Fibroblast of the conjunctiva (primary cell): ENCODE data around the gene CCL22.
"Not testable (repeated sequence)": the region's sequence is repeated elsewhere in the genome, so short reads cannot be mapped to it uniquely, and the experiment has no call there.

Experiments
- DNase-seq: peaks from one replicate; pipeline ENCODE4 v3.0.0-alpha.2; 2010; ENCODE audit warnings: low read depth

CCL22 gene

GRCh38 chr16:57394444-57394843, 35.9 kb downstream of the CCL22 start:
- no peak for DNase-seq

DNA sequence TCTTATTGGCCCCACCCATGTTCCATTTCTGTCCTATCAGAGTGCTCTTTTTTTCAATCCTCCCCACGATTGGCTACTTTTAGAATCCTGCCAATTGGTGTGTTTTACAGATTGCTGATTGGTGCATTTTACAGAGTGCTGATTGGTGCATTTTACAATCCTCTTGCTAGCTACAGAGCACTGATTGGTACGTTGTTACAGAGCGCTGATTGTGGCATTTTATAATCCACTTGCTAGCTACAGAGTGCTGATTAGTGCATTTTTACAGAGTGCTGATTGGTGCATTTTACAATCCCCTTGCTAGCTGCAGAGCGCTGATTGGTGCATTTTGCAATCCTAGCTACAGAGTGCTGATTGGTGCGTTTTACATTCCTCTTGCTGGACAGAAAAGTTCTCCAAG, 36.4 kb downstream of the CCL22 start:
- no peak for DNase-seq

DNA sequence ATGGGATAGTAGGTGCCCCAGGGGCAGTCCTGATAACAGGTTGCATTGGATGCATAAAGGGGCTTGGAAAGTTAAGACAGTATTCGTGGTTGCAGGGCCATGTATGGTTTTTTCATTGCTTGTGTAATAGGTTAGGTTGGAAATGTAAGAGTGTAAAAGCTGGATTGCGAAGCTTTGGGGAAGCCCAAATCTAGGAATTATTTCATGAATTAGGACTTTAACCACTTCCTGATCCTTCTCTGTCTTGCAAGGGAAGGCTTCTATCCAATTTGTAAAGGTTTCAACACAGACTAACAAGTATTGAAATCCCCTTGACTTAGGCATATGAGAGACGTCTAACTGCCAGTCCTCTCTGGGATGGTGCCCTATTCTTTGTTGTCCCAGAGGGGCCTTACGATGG, 38.2 kb downstream of the CCL22 start:
- no peak for DNase-seq

DNA sequence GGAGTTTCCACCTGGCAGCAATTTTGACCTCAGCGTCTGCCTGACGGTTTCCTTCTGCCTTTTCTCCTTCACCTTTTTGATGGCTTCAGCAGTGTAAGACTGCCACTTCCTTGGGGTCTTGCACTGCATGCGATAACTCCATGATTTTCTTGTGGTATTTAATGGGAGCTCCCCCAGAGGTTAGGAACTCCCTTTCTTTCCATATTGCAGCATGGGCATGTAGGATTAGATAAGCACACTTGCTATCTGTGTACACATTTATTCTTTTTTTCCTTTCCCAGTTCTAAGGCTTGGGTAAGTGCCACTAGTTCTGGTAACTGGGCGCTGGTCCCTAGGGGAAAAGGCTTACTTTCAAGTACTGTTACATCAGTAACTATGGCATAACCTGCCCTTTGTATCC, 38.9 kb downstream of the CCL22 start:
- DNase-seq: not testable (repeated sequence)

GRCh38 chr16:57401943-57402640, 43.5 kb downstream of the CCL22 start:
- DNase-seq: no peak

DNA sequence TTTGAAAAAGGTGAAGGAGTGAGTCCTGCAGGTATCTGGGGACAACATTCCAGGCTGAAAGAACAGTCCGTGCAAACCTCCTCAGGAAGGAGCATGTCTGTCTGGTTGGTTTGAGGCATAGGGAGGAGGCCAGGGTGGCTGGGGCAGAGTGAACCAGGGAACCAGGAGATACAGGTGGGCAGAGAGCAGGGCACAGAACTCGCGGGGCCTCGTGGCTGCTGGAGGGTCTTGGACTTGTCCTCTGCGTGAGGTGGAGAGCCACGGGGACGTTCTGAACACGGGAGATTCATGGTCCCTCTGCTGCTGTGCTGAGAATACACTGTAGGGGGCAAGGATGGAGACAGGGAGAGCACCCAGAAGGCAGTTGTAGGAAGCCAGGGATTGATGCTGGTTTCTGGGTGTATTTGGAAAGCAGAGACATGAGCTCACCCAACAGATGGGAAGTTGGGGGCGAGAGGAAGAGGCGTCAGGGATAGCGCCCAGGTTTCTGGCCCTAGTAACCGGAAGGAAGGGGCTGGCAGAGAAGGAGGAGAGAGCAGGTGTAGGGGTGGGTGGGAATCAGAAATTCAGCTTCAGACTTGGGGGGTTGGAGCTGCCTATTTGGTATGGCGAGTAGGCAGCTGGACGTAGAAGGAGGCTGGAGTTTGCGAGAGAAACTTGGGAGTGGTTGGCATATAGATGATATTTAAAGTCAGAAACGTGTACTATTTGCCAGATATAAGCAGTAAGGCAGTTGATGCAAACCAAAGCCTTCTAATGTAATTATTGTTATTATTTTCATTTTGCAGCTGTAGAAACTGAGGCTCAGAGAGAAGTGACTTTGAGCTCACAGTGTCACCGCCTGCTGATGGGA, 45.6 kb downstream of the CCL22 start, which contains the start of gene CCL17:
CCL17 (plus strand) TSS at position 803 of the 853 bp plus-strand sequence. CDS start 9,166 bp downstream, outside the sequence.
- no peak for DNase-seq

DNA sequence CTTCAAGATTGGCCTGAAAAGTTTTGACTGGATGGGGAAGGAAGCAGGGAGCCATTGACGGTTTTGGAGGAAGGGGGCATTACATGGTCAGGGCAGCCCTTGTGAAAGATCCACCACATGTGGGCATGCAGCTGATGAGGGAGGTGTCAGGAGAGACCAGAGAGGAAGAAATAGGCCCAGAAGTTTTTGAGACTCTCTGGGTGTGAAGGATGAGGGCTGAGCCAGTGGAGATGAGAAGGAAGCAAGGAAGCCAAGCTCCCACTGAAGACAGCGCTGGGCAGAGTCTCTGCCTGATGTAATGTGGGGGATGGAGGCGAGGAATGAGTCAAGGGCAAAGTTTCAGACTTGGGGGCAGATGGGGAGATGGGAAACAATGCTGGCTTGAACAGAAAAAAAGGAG, 46.5 kb downstream of the CCL22 start:
- no peak for DNase-seq

GRCh38 chr16:57406881-57407280, 48.3 kb downstream of the CCL22 start:
- no peak for DNase-seq

GRCh38 chr16:57407521-57408353, 49.2 kb downstream of the CCL22 start:
- no peak for DNase-seq

DNA sequence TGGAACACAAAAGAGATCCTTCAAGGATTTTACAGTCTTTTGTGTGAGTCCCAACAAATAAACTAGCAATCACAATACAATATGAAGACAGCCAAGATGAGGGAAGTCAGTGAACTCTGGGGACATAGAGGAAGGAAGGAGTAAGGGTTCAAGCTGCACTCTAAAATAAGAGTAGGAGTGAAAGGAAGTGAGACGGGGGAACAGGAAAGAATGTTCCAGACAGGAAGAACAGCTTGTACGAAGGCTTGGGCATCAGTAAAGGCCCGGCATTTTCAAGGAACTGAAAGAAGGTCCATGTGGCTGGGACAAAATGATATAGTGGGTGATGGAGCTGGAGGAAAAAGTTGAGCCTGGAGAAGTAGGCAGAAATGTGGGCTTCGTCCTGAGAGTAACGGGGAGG, 50.5 kb downstream of the CCL22 start:
- DNase-seq: no peak

GRCh38 chr16:57409870-57410587, 51.4 kb downstream of the CCL22 start:
- no peak for DNase-seq

DNA sequence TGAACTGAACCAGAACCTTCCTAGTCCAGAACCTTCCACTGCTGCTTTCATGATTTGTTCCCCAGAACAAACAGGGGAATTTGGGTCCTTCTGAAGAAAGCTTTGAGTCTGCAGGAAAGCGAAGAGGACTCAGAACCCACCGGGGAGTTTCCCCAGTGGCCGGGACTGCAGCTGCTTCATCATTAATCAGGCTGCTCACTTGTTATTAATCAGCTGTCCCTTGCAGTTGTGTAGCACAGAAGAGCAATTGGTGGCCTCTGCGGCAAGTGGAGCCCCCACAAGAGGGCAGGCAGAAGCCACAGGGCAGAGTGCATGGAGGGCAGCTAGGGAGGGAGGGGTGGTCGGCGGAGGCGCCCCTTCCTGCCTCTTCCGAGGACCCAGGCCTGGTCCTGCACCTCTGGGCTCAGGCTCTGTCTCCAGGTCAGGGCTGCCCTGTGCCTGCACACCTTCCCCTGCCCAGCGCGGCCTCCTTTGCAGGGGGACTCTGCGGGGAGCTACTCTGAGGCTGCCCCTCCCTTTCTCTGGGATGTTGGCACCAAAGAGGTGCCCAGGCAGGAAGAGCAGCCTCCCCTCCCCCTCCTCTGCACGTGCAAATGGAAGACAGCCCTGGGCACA, 52.9 kb downstream of the CCL22 start:
- no peak for DNase-seq

DNA sequence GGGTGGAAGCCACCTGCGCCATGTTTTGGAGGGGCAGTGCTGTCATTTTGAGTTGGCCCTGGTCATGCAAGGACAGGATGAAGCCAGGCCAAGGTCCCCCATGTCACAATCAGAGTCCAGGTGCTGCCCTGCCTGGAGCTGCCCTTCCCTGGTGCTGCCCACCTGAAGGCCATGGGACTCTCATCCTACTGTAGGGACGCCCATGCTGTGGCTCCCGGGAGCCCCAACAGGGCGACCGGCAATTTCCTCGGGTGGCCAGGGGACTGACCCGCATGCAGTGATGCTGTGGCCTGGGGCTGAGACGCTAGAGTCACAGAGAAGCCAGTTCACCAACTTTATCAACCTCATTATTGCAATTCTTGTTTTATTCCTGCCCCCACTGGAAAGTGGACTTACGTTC, 54.0 kb downstream of the CCL22 start:
- DNase-seq: no peak

GRCh38 chr16:57413301-57413730, 54.7 kb downstream of the CCL22 start:
- DNase-seq: no peak

DNA sequence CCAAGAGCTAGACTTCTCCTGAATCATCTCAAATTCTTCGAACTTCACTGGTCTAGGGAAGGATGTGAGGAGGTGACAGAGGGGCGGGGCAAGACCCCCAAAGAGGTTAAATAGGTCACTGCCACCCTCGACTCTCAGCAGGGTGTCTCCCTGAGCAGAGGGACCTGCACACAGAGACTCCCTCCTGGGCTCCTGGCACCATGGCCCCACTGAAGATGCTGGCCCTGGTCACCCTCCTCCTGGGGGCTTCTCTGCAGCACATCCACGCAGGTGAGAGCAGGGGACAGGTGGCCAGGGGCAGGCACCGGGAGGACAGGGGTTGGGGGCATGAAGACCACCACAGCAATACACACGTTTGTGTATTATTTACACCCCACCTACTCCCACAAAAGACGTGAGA, 55.1 kb downstream of the CCL22 start:
- no peak for DNase-seq
